Measurements from ENCODE around the gene MRPL41.

- TF ChIP-seq POLR2A (IDR thresholded peaks at IDR 0.05; ENCODE audit: low read length) (no peak), GATA1 (IDR thresholded peaks at IDR 0.05; ENCODE audit: low read depth, low read length) (no peak)
Observed at GRCh38 chr9:137569609-137570203, 18.0 kb downstream of the MRPL41 start.

Measured in erythroblast (primary cell).